NT2/D1 (cell line): ENCODE measurements around the gene EVI2A.

Experiments
- YY1 ChIP-seq: IDR thresholded peaks from 2 replicates; pipeline ENCODE4 v1.6.1; 2011; ENCODE audit not compliant: insufficient read length, insufficient read depth
- ZNF274 ChIP-seq: IDR thresholded peaks from 2 replicates; pipeline ENCODE4 v1.6.1; 2011; ENCODE audit warnings: mild to moderate bottlenecking, low read depth, low read length

DNA sequence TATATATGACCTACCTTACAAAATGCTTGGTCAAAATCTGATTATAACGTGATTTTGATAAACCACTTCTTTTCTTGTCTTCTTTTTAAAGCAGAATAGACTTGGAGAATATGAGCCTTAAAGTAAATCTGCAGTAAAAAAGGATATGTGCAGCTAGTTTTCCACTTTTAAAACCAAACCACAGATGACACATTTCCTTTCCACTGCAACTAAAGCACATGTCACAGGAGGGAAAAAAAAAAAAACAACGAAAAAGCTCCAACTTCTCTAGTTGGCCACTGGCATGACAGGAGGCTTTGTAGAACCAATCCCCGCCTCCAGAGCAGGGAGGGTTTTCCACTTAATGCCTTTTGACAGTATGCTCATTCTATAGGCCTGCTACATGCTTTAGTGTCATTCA is at the start of gene EVI2A:
- no peak for TF ChIP-seq ZNF274
- no peak for TF ChIP-seq YY1
